C4-2B (cell line): ENCODE data around the gene C1QTNF6.
"Not testable (repeated sequence)": the region's sequence is repeated elsewhere in the genome, so short reads cannot be mapped to it uniquely, and the experiment has no call there.

Experiments used
- H3K27ac ChIP-seq: fragments of 450-650 bp; 2 replicates; pipeline ENCODE4 v1.5.1; 2017
- CTCF ChIP-seq: fragments of 450-650 bp; conservative IDR thresholded peaks from 2 replicates; pipeline ENCODE4 v1.5.1; 2017; ENCODE audit warnings: mild to moderate bottlenecking
- ZFX ChIP-seq: fragments of 450-650 bp; IDR thresholded peaks from 2 replicates; pipeline ENCODE4 v1.6.1; 2017

The C1QTNF6 gene

GRCh38 chr22:37187891-37188761 lies at the start of gene C1QTNF6:
Gene C1QTNF6 (minus strand): TSS chr22:37188247. CDS start chr22:37188213, 34 bp downstream.
- no peak for TF ChIP-seq ZFX
- no peak for TF ChIP-seq CTCF
- peak within 1 kb of the TSS; percentile 5; the same call in 1 of the 2 replicates for H3K27ac ChIP-seq

- no peak for TF ChIP-seq CTCF
- no peak for TF ChIP-seq ZFX
- H3K27ac ChIP-seq, result no peak overlapping the region
These were observed 48.0 kb upstream of the C1QTNF6 start for GRCh38 chr22:37235897-37236607.

GRCh38 chr22:37234736-37235711 lies 47.0 kb upstream of the C1QTNF6 start:
- TF ChIP-seq ZFX (no peak), CTCF (no peak)
- no peak overlapping the region for H3K27ac ChIP-seq

- TF ChIP-seq CTCF, result no peak
- TF ChIP-seq ZFX, result no peak
- H3K27ac ChIP-seq, result no peak overlapping the region
These were observed 45.9 kb upstream of the C1QTNF6 start for GRCh38 chr22:37233751-37234631.

- not testable (repeated sequence) for H3K27ac ChIP-seq
These were observed 45.3 kb upstream of the C1QTNF6 start for GRCh38 chr22:37233371-37233750.

- TF ChIP-seq ZFX (no peak), CTCF (no peak)
- H3K27ac ChIP-seq, result no peak overlapping the region
These were observed 44.3 kb upstream of the C1QTNF6 start for GRCh38 chr22:37232140-37232998.
